NCI-H2107 (cell line): ENCODE measurements around the gene UBTD1.

Source experiments
- DNase-seq: peaks from one replicate; lab custom pipeline; 2025; lab: John Stamatoyannopoulos, UW

UBTD1 gene

GRCh38 chr10:97584798-97585438, 86.2 kb downstream of the UBTD1 start:
- DNase-seq = no peak

GRCh38 chr10:97585439-97585811, 86.7 kb downstream of the UBTD1 start:
- DNase-seq = no peak

- DNase-seq = no peak
These were observed 88.5 kb downstream of the UBTD1 start for GRCh38 chr10:97587183-97587582.

- DNase-seq = no peak
These were observed 90.8 kb downstream of the UBTD1 start, which contains the start of gene C10orf62 for GRCh38 chr10:97589479-97589878. Gene C10orf62, plus strand, starts transcription at chr10:97589721. Its CDS starts 177 bp downstream, at chr10:97589898.

- DNase-seq = no peak
These were observed 91.5 kb downstream of the UBTD1 start for GRCh38 chr10:97590082-97590747.

GRCh38 chr10:97590748-97591495, 92.2 kb downstream of the UBTD1 start:
- no peak for DNase-seq

GRCh38 chr10:97593421-97593820, 94.7 kb downstream of the UBTD1 start:
- no peak for DNase-seq

- no peak for DNase-seq
These were observed 97.7 kb downstream of the UBTD1 start for GRCh38 chr10:97596101-97597082.

- no peak for DNase-seq
These were observed 99.1 kb downstream of the UBTD1 start for GRCh38 chr10:97597778-97598177.

- DNase-seq = no peak
These were observed 99.9 kb downstream of the UBTD1 start for GRCh38 chr10:97598407-97599271.

- no peak for DNase-seq
These were observed 100.5 kb downstream of the UBTD1 start for GRCh38 chr10:97599272-97599619.

GRCh38 chr10:97600616-97601015, 101.9 kb downstream of the UBTD1 start:
- no peak for DNase-seq

GRCh38 chr10:97601268-97602215, 102.8 kb downstream of the UBTD1 start:
- no peak for DNase-seq

- DNase-seq = no peak
These were observed 108.4 kb downstream of the UBTD1 start for GRCh38 chr10:97607095-97607636.

- DNase-seq = no peak
These were observed 110.4 kb downstream of the UBTD1 start for GRCh38 chr10:97608991-97609561.

- no peak for DNase-seq
These were observed 112.7 kb downstream of the UBTD1 start for GRCh38 chr10:97611473-97611872.

- no peak for DNase-seq
These were observed 113.7 kb downstream of the UBTD1 start for GRCh38 chr10:97612386-97612785.

GRCh38 chr10:97618285-97618684, 119.6 kb downstream of the UBTD1 start:
- DNase-seq = no peak

- no peak for DNase-seq
These were observed 120.0 kb downstream of the UBTD1 start for GRCh38 chr10:97618733-97619132.
